ENCODE measurements around the gene MACO1.
"Not testable (repeated sequence)": the region's sequence is repeated elsewhere in the genome, so short reads cannot be mapped to it uniquely, and the experiment has no call there.

MACO1 gene

GRCh38 chr1:25430073-25430966 lies at the start of gene MACO1:
TSS of gene MACO1 (plus strand) at chr1:25430897. CDS start at chr1:25431099, 202 bp downstream.
- H3K4me1 Mint-ChIP-seq: peaks cover 44% of the 10 kb centered on the region

GRCh38 chr1:25382543-25382942 lies 48.2 kb upstream of the MACO1 start:
- not testable (repeated sequence) for ATAC-seq; H3K36me3 Mint-ChIP-seq (ENCODE audit: low read depth); H3K4me3 Mint-ChIP-seq; DNase-seq; H3K27me3 Mint-ChIP-seq; H3K4me1 Mint-ChIP-seq; H3K27ac Mint-ChIP-seq; H3K9me3 Mint-ChIP-seq

More at GRCh38 chr1:25430073-25430966, at the start of gene MACO1:
- H3K27ac Mint-ChIP-seq: peak within 1 kb of the TSS; percentile 96
- peak; percentile 91 for ATAC-seq
- peak within 1 kb of the TSS; percentile 89 for H3K4me3 Mint-ChIP-seq
- DNase-seq: peak; percentile 97
- H3K27me3 Mint-ChIP-seq: no peaks in the 10 kb centered on the region
- no peaks in the 10 kb centered on the region for H3K36me3 Mint-ChIP-seq (ENCODE audit: low read depth)
- H3K9me3 Mint-ChIP-seq: no peaks in the 10 kb centered on the region

- H3K9me3 Mint-ChIP-seq; H3K4me1 Mint-ChIP-seq; H3K36me3 Mint-ChIP-seq (ENCODE audit: low read depth); ATAC-seq; DNase-seq; H3K4me3 Mint-ChIP-seq; H3K27me3 Mint-ChIP-seq; H3K27ac Mint-ChIP-seq: not testable (repeated sequence)
These were observed 47.6 kb upstream of the MACO1 start for GRCh38 chr1:25383090-25383489.

GRCh38 chr1:25383875-25384274 lies 46.8 kb upstream of the MACO1 start:
- H3K36me3 Mint-ChIP-seq (ENCODE audit: low read depth); H3K4me3 Mint-ChIP-seq; H3K4me1 Mint-ChIP-seq; ATAC-seq; H3K27me3 Mint-ChIP-seq; H3K27ac Mint-ChIP-seq; DNase-seq; H3K9me3 Mint-ChIP-seq: not testable (repeated sequence)

- H3K4me1 Mint-ChIP-seq: not testable (repeated sequence)
These were observed 43.6 kb upstream of the MACO1 start for GRCh38 chr1:25387096-25387495.

GRCh38 chr1:25388691-25389090 lies 42.0 kb upstream of the MACO1 start:
- H3K4me3 Mint-ChIP-seq; ATAC-seq; DNase-seq; H3K27ac Mint-ChIP-seq; H3K27me3 Mint-ChIP-seq; H3K9me3 Mint-ChIP-seq; H3K36me3 Mint-ChIP-seq (ENCODE audit: low read depth); H3K4me1 Mint-ChIP-seq: not testable (repeated sequence)

More at GRCh38 chr1:25387096-25387495, 43.6 kb upstream of the MACO1 start:
- DNase-seq; H3K27me3 Mint-ChIP-seq; H3K27ac Mint-ChIP-seq; H3K4me3 Mint-ChIP-seq; ATAC-seq; H3K9me3 Mint-ChIP-seq; H3K36me3 Mint-ChIP-seq (ENCODE audit: low read depth): not testable (repeated sequence)

GRCh38 chr1:25389721-25390120 lies 41.0 kb upstream of the MACO1 start:
- not testable (repeated sequence) for H3K4me3 Mint-ChIP-seq; H3K4me1 Mint-ChIP-seq; DNase-seq; H3K27ac Mint-ChIP-seq; H3K36me3 Mint-ChIP-seq (ENCODE audit: low read depth); H3K27me3 Mint-ChIP-seq; H3K9me3 Mint-ChIP-seq; ATAC-seq

- H3K27ac Mint-ChIP-seq: no peak overlapping the region
- H3K27me3 Mint-ChIP-seq: peaks cover 3% of the 10 kb centered on the region
- no peaks in the 10 kb centered on the region for H3K9me3 Mint-ChIP-seq
- DNase-seq: no peak
- H3K4me3 Mint-ChIP-seq: no peak overlapping the region
- ATAC-seq: no peak
- no peaks in the 10 kb centered on the region for H3K4me1 Mint-ChIP-seq
- no peaks in the 10 kb centered on the region for H3K36me3 Mint-ChIP-seq (ENCODE audit: low read depth)
These were observed 37.9 kb upstream of the MACO1 start for GRCh38 chr1:25392841-25393240.

GRCh38 chr1:25397549-25397948 lies 33.1 kb upstream of the MACO1 start:
- H3K4me1 Mint-ChIP-seq; H3K36me3 Mint-ChIP-seq (ENCODE audit: low read depth); H3K27ac Mint-ChIP-seq; H3K4me3 Mint-ChIP-seq; ATAC-seq; H3K27me3 Mint-ChIP-seq; H3K9me3 Mint-ChIP-seq; DNase-seq: not testable (repeated sequence)

- not testable (repeated sequence) for H3K36me3 Mint-ChIP-seq (ENCODE audit: low read depth); ATAC-seq; H3K9me3 Mint-ChIP-seq; H3K27me3 Mint-ChIP-seq; DNase-seq; H3K4me1 Mint-ChIP-seq; H3K4me3 Mint-ChIP-seq; H3K27ac Mint-ChIP-seq
These were observed 32.6 kb upstream of the MACO1 start for GRCh38 chr1:25398079-25398478.

GRCh38 chr1:25402947-25403803 lies 27.5 kb upstream of the MACO1 start:
- not testable (repeated sequence) for H3K27ac Mint-ChIP-seq; H3K36me3 Mint-ChIP-seq (ENCODE audit: low read depth)

GRCh38 chr1:25405731-25406305 lies 24.9 kb upstream of the MACO1 start:
- not testable (repeated sequence) for H3K4me1 Mint-ChIP-seq; H3K9me3 Mint-ChIP-seq; DNase-seq; H3K27ac Mint-ChIP-seq; H3K27me3 Mint-ChIP-seq; H3K36me3 Mint-ChIP-seq (ENCODE audit: low read depth); H3K4me3 Mint-ChIP-seq
- ATAC-seq: peak; percentile 36

More at GRCh38 chr1:25402947-25403803, 27.5 kb upstream of the MACO1 start:
- not testable (repeated sequence) for H3K9me3 Mint-ChIP-seq, H3K27me3 Mint-ChIP-seq, H3K4me1 Mint-ChIP-seq, H3K4me3 Mint-ChIP-seq
- DNase-seq (peak; percentile 7), ATAC-seq (peak; percentile 65)

GRCh38 chr1:25409641-25410427 lies 20.9 kb upstream of the MACO1 start:
- not testable (repeated sequence) for ATAC-seq; H3K36me3 Mint-ChIP-seq (ENCODE audit: low read depth); DNase-seq

More at GRCh38 chr1:25409641-25410427, 20.9 kb upstream of the MACO1 start:
- not testable (repeated sequence) for H3K9me3 Mint-ChIP-seq, H3K27me3 Mint-ChIP-seq, H3K27ac Mint-ChIP-seq, H3K4me3 Mint-ChIP-seq, H3K4me1 Mint-ChIP-seq

All from activated naive CD8-positive, alpha-beta T cell treated with anti-CD3 and anti-CD28 coated beads, Interleukin-2, amount 50 U/mL, for 24 hours (primary cell).